Measurements from ENCODE around the gene RRP1.
"Not testable (repeated sequence)": the region's sequence is repeated elsewhere in the genome, so short reads cannot be mapped to it uniquely, and the experiment has no call there.

The RRP1 gene

GRCh38 chr21:43819511-43820405 is 30.4 kb downstream of the RRP1 start:
- no peak for DNase-seq

- no peak for DNase-seq
Observed at GRCh38 chr21:43820466-43820865, 31.1 kb downstream of the RRP1 start.

GRCh38 chr21:43822166-43822565 is 32.8 kb downstream of the RRP1 start:
- not testable (repeated sequence) for DNase-seq

GRCh38 chr21:43822741-43823140 is 33.4 kb downstream of the RRP1 start:
- not testable (repeated sequence) for DNase-seq

- DNase-seq, result no peak
Observed at GRCh38 chr21:43824333-43825241, 35.2 kb downstream of the RRP1 start.

DNA sequence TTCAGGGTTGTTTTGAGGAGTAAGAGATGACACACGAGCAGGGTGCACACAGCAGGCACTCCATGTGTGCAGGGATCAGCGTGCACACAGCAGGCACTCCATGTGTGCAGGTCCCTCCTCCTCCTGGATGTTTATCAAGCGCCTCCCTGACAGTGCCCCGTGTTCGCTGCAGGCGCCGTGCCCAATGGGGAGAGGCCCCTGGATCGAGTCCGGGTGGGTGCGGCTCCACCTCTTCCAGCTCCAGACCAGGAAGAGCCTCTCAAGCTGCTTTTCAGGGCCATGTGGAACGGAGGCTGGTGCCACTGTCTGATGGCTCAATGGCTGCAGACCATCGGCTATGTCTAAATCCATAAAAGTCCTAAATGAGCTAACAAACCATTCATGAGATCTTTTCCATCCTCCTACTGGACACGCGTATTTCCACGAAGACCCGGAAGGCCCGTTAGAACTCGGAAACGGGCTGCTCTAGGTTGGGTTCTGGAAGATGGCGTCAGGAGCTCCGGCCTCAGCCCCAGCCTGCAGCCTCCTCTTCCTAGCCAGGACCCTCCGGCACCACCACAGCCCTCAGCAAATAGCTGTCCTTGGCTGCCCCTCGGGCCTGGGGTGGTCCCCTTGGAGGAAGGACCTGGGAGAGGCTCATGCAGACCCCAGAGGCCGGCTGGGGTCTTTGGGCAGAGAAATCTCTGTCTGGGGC is 36.0 kb downstream of the RRP1 start:
- no peak for DNase-seq

DNA sequence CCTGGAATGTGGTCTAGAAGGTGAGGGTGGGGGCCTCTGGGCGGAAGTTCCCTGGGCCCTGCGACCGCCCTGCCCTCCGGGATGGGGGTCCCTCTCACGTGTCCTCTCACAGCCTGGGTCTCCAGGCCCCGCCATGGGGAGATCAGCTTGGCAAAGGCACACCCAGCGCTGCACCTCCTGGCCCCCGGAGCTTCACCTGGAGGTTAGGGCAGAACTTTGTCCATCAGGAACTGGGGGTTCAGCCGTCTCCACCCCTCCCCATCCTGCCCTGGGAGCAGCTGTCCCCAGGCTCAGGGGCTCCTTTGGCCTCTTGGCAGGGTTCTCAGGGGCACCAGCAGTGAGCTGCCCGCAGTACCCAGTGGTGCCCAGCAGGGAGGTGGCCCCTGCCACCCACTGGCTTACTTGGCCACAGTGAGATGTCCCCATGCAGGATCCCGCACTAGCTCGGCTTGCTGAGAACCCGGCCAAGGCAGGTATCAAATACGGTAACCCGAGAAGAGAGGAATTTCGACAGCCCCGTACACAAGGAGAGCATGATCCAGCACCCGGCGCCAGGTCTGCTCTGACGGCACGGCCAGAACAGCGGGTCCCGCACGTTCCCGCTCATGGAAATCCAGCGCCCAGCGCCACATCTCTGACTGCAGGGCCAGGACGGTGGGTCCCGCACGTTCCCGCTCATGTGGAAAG is 36.7 kb downstream of the RRP1 start:
- peak in 1 of 2 experiments; percentile 65 for DNase-seq

- no peak for DNase-seq
Observed at GRCh38 chr21:43826623-43826974, 37.2 kb downstream of the RRP1 start.

- DNase-seq, result peak in 1 of 2 experiments; percentile 68
Observed at GRCh38 chr21:43827015-43827611, 37.7 kb downstream of the RRP1 start.

DNA sequence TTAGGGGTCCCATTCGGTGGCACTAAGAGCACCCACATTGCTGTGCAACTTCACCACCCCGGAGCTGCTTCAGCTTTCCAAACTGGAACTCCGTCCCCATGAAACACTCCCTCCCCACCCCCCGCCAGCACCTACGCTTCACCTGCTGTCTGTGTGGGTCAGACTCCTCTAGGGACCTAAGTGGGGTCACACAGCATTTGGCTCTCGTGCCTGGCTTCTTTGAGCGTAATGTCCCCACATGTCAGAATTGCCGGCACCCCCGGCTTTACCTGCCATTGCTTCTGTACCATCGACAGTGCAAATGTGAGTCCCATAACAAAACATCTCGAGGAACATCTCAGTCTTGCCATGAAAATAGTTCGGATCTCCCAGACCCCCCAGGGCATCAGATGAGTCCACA is 39.8 kb downstream of the RRP1 start:
- no peak for DNase-seq

GRCh38 chr21:43829575-43830119 is 40.3 kb downstream of the RRP1 start:
- peak in 1 of 2 experiments; percentile 13 for DNase-seq

DNA sequence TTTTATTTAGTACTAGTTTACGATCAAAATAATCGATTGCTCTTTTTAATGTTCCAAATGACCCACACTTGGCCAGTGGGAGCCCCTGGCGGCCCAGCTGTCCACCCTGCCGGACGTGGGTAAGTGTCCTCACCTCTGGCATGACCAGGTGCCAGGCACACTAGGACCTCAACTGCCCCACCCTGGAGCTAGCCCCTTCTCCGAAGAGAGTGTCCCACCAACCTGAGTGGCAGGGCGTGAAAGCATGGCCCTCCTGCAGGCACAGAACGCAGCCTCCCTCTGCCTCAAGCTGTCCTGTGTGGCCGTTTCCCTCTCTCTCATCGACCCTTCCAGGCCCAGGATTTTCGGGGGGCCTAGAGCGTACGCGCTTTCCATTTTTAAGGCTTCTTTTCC is 42.8 kb downstream of the RRP1 start:
- no peak for DNase-seq

DNA sequence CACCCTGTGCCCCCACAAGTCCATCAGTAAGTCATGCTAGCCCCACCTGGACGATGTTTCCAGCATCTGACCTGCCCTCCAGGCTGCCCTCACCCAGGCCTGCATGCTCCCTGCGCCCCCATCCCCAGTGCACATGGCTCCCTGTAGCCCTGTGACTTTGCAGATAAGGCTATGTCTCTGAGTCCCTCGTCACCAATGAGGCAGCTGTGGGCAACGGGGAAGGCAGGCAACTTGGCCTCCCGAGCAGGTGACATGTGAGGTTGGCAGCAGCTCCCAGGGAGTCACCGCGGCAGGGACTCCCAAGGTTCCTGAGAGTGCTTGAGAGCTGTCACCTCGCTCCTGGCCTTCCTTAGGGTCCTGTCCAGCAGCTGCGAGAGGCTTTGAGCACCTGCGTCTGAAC is 43.3 kb downstream of the RRP1 start:
- DNase-seq, result no peak

DNA sequence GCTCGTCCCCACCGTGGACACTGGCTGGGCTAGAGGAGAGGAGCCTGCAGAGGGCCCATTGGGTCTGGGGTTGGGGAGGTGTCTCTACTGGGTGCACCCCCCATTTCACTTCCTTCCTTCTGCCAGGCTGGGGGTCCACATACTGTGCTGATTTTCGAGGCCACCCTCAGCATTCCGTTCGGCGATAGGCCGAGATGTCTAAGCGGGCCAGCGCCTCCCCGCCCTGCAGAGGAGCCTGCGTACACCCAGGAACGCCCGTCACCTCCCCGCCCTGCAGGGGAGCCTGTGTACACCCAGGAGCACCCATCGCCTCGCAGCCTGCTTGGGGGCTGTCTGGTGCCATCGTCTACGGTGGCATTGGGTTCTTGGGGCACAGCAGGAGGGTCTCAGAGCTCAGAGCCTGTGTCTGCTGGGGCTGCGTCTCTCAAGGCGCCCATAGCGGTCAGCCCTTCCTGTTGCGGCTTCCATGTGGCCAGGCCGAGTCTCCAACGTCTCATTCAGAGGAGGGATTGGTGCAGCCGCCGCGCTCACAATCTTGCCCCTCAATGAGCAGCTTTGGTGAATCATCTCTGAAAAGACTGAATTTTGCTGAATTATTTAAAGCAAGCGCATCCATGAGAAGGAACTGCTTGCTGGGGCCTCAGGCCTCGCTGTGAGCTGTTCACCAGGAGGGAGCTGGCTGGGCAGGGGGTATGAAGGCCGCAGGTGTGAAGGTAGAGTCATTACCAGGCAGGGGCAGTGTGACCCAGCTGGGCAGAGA is 44.9 kb downstream of the RRP1 start:
- no peak for DNase-seq

- DNase-seq, result no peak
Observed at GRCh38 chr21:43835050-43835449, 45.7 kb downstream of the RRP1 start.

DNA sequence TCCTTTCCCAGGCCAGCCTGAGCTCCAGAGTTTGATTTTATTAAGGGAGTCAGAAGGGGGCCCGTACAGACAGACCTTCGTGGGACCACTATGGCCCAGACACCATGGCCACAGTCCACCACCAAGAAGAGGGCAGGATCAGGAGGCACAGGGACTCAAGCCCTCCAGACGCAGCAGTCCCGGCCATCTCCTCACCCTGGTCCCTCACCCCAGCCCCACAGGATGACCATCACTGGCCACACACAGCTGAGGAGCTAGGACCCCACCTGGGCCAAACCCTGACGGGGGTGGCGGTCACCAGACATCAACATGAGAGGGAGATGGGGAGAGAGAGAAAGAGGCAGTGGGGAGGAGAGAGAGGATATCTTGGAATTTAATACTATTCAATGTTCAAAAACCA is 46.5 kb downstream of the RRP1 start:
- DNase-seq, result no peak

DNA sequence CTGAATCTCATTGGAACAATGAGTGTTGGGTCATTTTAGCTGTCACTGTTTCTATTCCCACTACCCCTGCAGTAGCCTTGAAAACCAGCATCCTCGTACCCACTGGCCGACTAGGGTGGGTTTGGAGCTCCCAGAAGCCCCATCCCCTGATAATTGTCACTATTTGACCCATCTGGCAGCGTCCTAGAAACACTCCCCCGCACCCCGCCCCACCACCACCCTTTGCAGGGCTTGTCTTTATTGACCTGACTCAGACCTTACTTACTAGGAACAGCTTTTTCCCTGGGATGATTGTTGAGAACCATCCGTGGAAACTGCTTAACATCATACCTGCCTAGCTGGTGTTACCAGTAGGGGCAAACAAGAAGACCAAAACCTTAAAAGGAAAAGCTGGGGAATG is 47.2 kb downstream of the RRP1 start:
- DNase-seq, result no peak

- no peak for DNase-seq
Observed at GRCh38 chr21:43840259-43840658, 50.9 kb downstream of the RRP1 start.

GRCh38 chr21:43842742-43843141 is 53.4 kb downstream of the RRP1 start:
- DNase-seq, result no peak

DNA sequence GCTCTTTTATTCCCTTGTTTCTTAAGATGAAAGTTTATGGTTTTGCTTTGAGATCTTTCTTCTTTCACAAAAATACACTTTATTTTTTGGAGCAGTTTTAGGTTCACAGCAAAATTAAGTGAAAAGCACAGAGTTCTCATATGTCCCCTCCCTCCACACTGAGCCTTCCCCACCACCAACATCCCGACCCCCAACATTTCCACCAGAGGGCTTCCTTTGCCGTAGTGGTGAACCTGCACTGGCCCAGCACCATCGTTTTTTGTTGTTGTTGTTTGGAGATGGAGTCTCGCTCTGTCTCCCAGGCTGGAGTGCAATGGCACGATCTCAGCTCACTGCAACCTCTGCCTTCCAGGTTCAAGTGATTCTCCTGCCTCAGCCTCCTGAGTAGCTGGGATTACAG is 55.5 kb downstream of the RRP1 start:
- not testable (repeated sequence) for DNase-seq

GRCh38 chr21:43845386-43845785 is 56.0 kb downstream of the RRP1 start:
- DNase-seq, result no peak

All from NCI-H524 (cell line).